Activated CD8-positive, alpha-beta T cell treated with anti-CD3 and anti-CD28 coated beads for 36 hours (primary cell): ENCODE data around the gene ANKRD52. TPM values are rescaled to one million over a fixed set of nuclear protein-coding genes. Genes with fewer than 3 reads are reported as not detected.
A peak's percentile ranks its signal among the peaks of the same experiment; 100 is the strongest.

Experiments
- ATAC-seq: fragments of 200-7000 bp; cut with Tn5 transposase; one replicate; pipeline ENCODE4 v1.10.0; 2021; ENCODE audit warnings: mild to moderate bottlenecking, moderate library complexity
- CTCF ChIA-PET: fragments of 350-600 bp; sonication (Branson Sonifier 250); formaldehyde crosslinking; loops from one replicate; lab custom pipeline; 2021; ENCODE audit warnings: antibody characterized with exemption; lab: Charles Lee
- POLR2A ChIA-PET: fragments of 350-600 bp; sonication (Branson Sonifier 250); formaldehyde crosslinking; loops from one replicate; lab custom pipeline; 2021; ENCODE audit warnings: antibody characterized with exemption; lab: Charles Lee
- DNase-seq: peaks from one replicate; pipeline ENCODE4 v3.0.0-alpha.2; 2020
- H3K27ac Mint-ChIP-seq: one replicate; pipeline ENCODE4 v1.8.0; 2021; ENCODE audit warnings: mild to moderate bottlenecking, mixed read lengths
- H3K27me3 Mint-ChIP-seq: one replicate; pipeline ENCODE4 v1.8.0; 2021; ENCODE audit warnings: mixed read lengths
- H3K36me3 Mint-ChIP-seq: one replicate; pipeline ENCODE4 v1.8.0; 2021; ENCODE audit warnings: low read depth, mixed read lengths
- H3K4me1 Mint-ChIP-seq: one replicate; pipeline ENCODE4 v1.8.0; 2021; ENCODE audit warnings: low read depth, mixed read lengths
- H3K4me3 Mint-ChIP-seq: one replicate; pipeline ENCODE4 v1.8.0; 2021; ENCODE audit warnings: mild to moderate bottlenecking, moderate library complexity, mixed read lengths
- H3K9me3 Mint-ChIP-seq: one replicate; pipeline ENCODE4 v1.8.0; 2021; ENCODE audit warnings: mixed read lengths
- intact Hi-C: fragments of 100-400 bp; cut with micrococcal nuclease; formaldehyde crosslinking; loops from one replicate; pipeline ENCODE4 v1.10.0; 2022
- total RNA-seq, 2 experiments: library from RNA; stranded (reverse); gene quantifications; one replicate each; pipeline ENCODE4 v1.2.3, GENCODE V29; 2021
- TF ChIP-seq, protein P1 (sequence below): fragments of 200-600 bp; IDR thresholded peaks from one replicate; pipeline ENCODE4 v1.8.0; 2022; ENCODE audit warnings: antibody characterized with exemption, mild to moderate bottlenecking

ANKRD52 gene
- total RNA-seq, 2 experiments from 2014 or later: 23.3 to 31.3 TPM

DNA sequence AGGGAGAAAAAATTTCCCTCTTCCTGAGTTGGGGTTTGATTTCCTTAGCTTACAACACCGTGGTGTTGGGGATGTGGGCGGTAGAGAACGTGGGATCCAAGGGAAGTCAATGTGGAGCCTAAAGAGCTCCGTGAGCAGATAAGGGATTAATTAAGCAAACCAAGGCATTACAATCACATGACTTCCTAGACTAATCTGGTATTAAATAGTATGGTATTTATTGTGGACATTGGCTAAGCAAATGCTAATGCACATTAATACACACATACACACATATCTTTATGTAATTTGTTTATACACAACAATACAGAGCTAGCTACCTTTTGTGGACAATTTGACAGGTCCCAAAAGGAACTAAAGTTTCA lies 35.7 kb downstream of the ANKRD52 start:
- POLR2A ChIA-PET: interaction anchor here (0.7 to 3.1 kb wide), 19 partner anchors 9 to 176 kb away, joined by 3 to 22 read pairs (median 4); partner anchors contain the start of genes ANKRD52, PAN2, SMARCC2 and STAT2
- CTCF ChIA-PET: interaction anchor here (0.7 to 4.1 kb wide), 20 partner anchors 12 to 248 kb away, joined by 3 to 41 read pairs (median 6); partner anchors contain the start of genes ANKRD52, COQ10A, ERBB3 and ESYT1
- H3K4me1 Mint-ChIP-seq: peaks cover 27% of the 10 kb centered on the region

DNA sequence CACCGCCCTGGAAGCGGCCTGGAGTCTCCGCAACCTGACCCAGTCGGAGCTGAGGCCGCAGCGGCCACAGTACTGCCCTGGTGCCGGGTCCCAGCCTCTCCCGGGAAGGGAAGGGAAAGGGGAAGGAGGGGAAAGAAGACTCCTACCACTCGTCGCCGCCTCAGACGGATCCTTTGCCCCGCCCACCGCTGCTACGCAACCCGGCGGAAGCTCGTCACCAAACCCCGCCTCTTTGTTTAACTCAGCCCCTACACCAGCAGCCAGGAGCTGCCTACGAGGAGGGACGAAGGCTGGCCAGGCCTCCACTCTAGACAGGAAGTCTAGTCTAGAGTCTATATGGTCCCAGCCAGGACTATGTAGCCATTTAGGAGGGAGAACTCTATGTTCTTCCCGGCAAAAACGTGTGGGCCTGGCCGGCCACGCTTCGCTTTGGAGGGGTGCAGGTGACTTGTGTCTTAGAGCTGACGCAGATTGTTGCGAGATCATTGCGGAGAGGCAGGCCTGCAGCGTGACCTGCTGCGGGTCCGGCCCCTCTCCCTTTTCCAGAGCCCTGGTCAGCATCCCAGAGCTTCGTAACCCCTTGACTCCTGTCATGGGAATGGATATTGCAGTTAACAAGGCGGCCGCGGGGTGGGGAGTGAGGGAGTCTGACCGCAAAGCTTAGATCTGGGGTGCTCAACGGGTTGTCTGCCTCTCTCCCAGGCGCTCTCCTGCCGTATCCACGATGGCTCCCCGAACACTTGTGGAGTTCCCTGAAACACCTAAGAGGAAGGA lies 36.2 kb downstream of the ANKRD52 start, which contains the start of gene RNF41:
Gene RNF41 (minus strand): TSS at position 166 of the 774 bp plus-strand sequence. CDS start 7,875 bp downstream, outside the sequence.
- no peaks in the 10 kb centered on the region for H3K27me3 Mint-ChIP-seq
- peak; percentile 87 for ATAC-seq
- CTCF ChIA-PET: interaction anchor here (0.6 to 4.1 kb wide), 22 partner anchors 12 to 491 kb away, joined by 3 to 41 read pairs (median 5); partner anchors contain the start of genes ANKRD52, COQ10A, ERBB3 and ESYT1
- peaks cover 27% of the 10 kb centered on the region for H3K4me1 Mint-ChIP-seq
- peak within 1 kb of the TSS; percentile 98 for H3K4me3 Mint-ChIP-seq
- H3K27ac Mint-ChIP-seq: peak within 1 kb of the TSS; percentile 96
- intact Hi-C loops: loop anchor here (2.0 to 5.0 kb wide), 2 partner anchors 45 to 103 kb away; partner anchors contain the start of genes COQ10A and ZC3H10
- peaks cover 12% of the 10 kb centered on the region for H3K36me3 Mint-ChIP-seq
- TF ChIP-seq, protein P1, sequence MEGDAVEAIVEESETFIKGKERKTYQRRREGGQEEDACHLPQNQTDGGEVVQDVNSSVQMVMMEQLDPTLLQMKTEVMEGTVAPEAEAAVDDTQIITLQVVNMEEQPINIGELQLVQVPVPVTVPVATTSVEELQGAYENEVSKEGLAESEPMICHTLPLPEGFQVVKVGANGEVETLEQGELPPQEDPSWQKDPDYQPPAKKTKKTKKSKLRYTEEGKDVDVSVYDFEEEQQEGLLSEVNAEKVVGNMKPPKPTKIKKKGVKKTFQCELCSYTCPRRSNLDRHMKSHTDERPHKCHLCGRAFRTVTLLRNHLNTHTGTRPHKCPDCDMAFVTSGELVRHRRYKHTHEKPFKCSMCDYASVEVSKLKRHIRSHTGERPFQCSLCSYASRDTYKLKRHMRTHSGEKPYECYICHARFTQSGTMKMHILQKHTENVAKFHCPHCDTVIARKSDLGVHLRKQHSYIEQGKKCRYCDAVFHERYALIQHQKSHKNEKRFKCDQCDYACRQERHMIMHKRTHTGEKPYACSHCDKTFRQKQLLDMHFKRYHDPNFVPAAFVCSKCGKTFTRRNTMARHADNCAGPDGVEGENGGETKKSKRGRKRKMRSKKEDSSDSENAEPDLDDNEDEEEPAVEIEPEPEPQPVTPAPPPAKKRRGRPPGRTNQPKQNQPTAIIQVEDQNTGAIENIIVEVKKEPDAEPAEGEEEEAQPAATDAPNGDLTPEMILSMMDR: no peak
- no peaks in the 10 kb centered on the region for H3K9me3 Mint-ChIP-seq
- DNase-seq: peak; percentile 95
- POLR2A ChIA-PET: interaction anchor here (0.7 to 3.1 kb wide), 18 partner anchors 8 to 176 kb away, joined by 3 to 22 read pairs (median 4); partner anchors contain the start of genes ANKRD52, PAN2, SMARCC2 and STAT2

More for the DNA sequence above, 35.7 kb downstream of the ANKRD52 start:
- Mint-ChIP-seq H3K27me3 (no peaks in the 10 kb centered on the region), H3K36me3 (peaks cover 14% of the 10 kb centered on the region), H3K27ac (peak overlapping the region; percentile 96), H3K9me3 (no peaks in the 10 kb centered on the region), H3K4me3 (peak overlapping the region; percentile 98)
- DNase-seq: no peak
- TF ChIP-seq, protein P1: no peak
- no peak for ATAC-seq
- intact Hi-C loops: loop anchor here (2.0 to 5.0 kb wide), 2 partner anchors 45 to 104 kb away; partner anchors contain the start of genes COQ10A and ZC3H10

DNA sequence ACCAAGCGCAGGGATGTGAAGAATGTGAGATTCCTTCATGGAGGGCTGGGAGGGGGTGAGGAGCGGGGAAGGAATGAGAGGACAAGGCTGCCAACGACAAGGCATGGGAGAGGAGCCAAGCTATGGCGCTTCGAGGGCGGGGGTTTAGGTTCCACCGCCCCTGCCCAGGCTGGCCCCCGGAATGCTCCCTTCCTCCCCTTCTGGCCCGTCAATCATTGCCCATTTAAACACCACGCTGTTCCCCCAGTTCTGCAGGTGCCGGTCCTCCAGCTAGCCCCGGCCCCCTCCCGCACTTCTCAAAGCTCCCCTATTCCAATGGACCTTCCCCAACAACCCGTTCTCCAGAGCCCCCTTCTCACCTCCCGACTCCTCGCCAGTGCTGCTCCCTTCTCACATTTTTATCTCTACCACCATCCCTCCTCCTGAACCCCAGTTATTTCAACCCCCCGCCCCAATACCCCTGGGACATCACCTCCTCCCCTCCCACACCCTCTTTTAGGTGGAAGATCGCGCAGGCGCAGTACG lies 36.9 kb downstream of the ANKRD52 start:
- peaks cover 27% of the 10 kb centered on the region for H3K4me1 Mint-ChIP-seq
- POLR2A ChIA-PET: interaction anchor here (1.2 to 3.1 kb wide), 10 partner anchors 9 to 138 kb away, joined by 3 to 22 read pairs (median 7); partner anchors contain the start of genes ANKRD52, SMARCC2, STAT2 and ZC3H10
- peak overlapping the region; percentile 96 for H3K27ac Mint-ChIP-seq
- DNase-seq (peak; percentile 20), ATAC-seq (peak; percentile 25)
- H3K4me3 Mint-ChIP-seq: peak overlapping the region; percentile 98
- CTCF ChIA-PET: interaction anchor here (0.8 to 4.1 kb wide), 16 partner anchors 13 to 142 kb away, joined by 3 to 41 read pairs (median 7); partner anchors contain the start of genes ANKRD52, COQ10A, ERBB3 and ESYT1
- no peaks in the 10 kb centered on the region for H3K9me3 Mint-ChIP-seq
- intact Hi-C loops: loop anchor here (5.0 kb wide), 1 partner anchor 46 kb away; the partner anchor contains the start of gene COQ10A
- H3K27me3 Mint-ChIP-seq: no peaks in the 10 kb centered on the region
- H3K36me3 Mint-ChIP-seq: peaks cover 11% of the 10 kb centered on the region
- TF ChIP-seq, protein P1: no peak

DNA sequence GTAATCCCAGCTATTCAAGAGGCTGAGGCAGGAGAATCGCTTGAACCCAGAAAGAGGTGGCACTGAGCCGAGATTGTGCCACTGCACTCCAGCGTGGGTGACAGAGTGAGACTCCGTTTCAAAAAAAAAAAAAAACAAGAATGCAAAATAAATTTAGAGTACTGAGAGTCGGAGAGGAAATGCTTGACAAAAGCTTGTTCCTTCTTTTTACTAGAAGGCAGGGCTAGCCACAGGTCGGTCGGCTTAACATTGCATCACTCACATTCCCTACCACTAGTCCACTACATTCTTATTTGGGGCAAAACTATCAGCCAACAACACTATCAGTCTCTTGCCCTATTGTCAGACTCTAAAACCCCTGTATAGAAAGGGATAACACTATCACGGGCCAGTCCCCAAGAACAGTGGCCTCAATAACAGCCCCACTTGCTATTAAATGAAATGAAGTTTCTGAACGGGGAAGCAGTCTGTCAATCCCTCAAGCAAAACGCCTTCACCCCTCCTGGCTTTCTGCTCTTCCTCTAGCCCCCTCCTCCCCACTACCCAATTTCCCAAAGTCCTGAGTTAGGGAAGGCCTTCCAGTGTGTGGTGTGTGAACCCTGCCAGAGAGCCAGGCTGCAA lies 37.5 kb downstream of the ANKRD52 start:
- Mint-ChIP-seq H3K27ac (peak overlapping the region; percentile 96), H3K4me3 (peak overlapping the region; percentile 98), H3K9me3 (no peaks in the 10 kb centered on the region), H3K36me3 (peaks cover 8% of the 10 kb centered on the region), H3K4me1 (peaks cover 25% of the 10 kb centered on the region), H3K27me3 (no peaks in the 10 kb centered on the region)
- POLR2A ChIA-PET: interaction anchor here (0.6 to 3.1 kb wide), 4 partner anchors 13 to 139 kb away, joined by 4 to 22 read pairs (median 14); partner anchors contain the start of genes SMARCC2, STAT2 and ZC3H10
- intact Hi-C loops: loop anchor here (5.0 kb wide), 1 partner anchor 47 kb away; the partner anchor contains the start of gene COQ10A
- DNase-seq (no peak), ATAC-seq (no peak)
- CTCF ChIA-PET: interaction anchor here (0.7 to 4.1 kb wide), 8 partner anchors 13 to 139 kb away, joined by 3 to 41 read pairs (median 8); partner anchors contain the start of genes CS, SMARCC2, STAT2 and ZC3H10
- TF ChIP-seq, protein P1: no peak
